ENCODE data around the gene SEC16A.

DNA sequence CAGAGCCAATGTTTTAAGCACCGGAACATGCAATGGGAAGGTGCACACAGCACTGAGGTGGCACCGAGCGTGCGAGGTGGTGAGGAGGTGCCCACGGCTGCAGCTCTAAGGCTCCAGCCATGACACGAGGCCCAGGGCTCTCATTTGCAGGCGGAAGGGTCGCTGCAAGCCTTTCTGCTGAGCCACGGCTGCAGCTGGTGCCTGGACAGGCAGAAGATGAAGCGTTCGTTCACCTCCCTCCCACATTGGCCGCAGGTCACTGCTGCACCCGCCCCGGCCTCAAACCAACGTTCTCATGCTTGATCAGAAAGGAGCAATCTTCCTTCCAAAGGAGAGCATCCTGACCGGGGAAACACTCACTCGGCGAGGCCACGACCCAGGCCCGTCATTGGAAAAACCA, 38.7 kb downstream of the SEC16A start:
- TF ChIP-seq GATA2 (IDR thresholded peaks at IDR 0.05; ENCODE audit: low read depth, low read length) (no peak), GATA3 (IDR thresholded peaks at IDR 0.05; ENCODE audit: low read depth, low read length) (no peak)

Data from SH-SY5Y (cell line).